Esophagus muscularis mucosa (tissue), 4 donors: ENCODE results near the gene ACKR2.

Experiments
- CTCF ChIP-seq, 3 experiments: fragments of 200-600 bp in 2 of 3; fragments of 450-650 bp in 1 of 3; sonication (generic) in 2 of 3; IDR thresholded peaks; one replicate each; pipeline ENCODE4 v1.5.1; 2017 to 2019; ENCODE audit warnings: antibody characterized with exemption in 3 of 3, mild to moderate bottlenecking in 2 of 3, moderate library complexity in 1 of 3
- EP300 ChIP-seq: sonication (generic); formaldehyde crosslinking; IDR thresholded peaks from one replicate; pipeline ENCODE4 v1.6.1; 2017; ENCODE audit warnings: antibody characterized with exemption
- POLR2AphosphoS5 ChIP-seq, 2 donors: sonication (generic); formaldehyde crosslinking; IDR thresholded peaks; one replicate each; pipeline ENCODE4 v1.6.1; 2017; ENCODE audit warnings: antibody characterized with exemption in 2 of 2

- no peak for TF ChIP-seq CTCF (IDR thresholded peaks at IDR 0.05)
- no peak for TF ChIP-seq EP300
- TF ChIP-seq POLR2AphosphoS5 (IDR thresholded peaks at IDR 0.05) = no peak
These were observed 86.3 kb downstream of the ACKR2 start for GRCh38 chr3:42895580-42895868.
